ENCODE results near the gene TAF9. TPM values are rescaled to one million over a fixed set of nuclear protein-coding genes. Genes with fewer than 3 reads are reported as not detected.

The TAF9 gene
- total and polyA plus RNA-seq, 2 experiments from 2014 or later, result 60.8 to 117 TPM

- in situ Hi-C loops (cut with MboI), result no loop called here
- H2AFZ ChIP-seq, result no peak overlapping the region
- DNase-seq, result no peak
- no peak overlapping the region for H3K9ac ChIP-seq
- no peak overlapping the region for H3K27ac ChIP-seq
- no peaks in the 10 kb centered on the region for H3K4me1 ChIP-seq (ENCODE audit: insufficient read depth)
- H3F3A ChIP-seq (ENCODE audit: insufficient read depth), result peaks cover 4% of the 10 kb centered on the region
- H3K9me2 ChIP-seq (ENCODE audit: insufficient read depth), result no peaks in the 10 kb centered on the region
- no peak overlapping the region for H3K4me3 ChIP-seq
- peaks cover 22% of the 10 kb centered on the region; the same call in 1 of the 2 replicates for H3K36me3 ChIP-seq (ENCODE audit: low read depth)
- peaks cover 98% of the 10 kb centered on the region for H3K79me2 ChIP-seq (ENCODE audit: insufficient read depth)
- H3K27me3 ChIP-seq (replicated peaks; ENCODE audit: insufficient read depth), result no peaks in the 10 kb centered on the region
- no peak overlapping the region for H3K4me2 ChIP-seq (ENCODE audit: unreplicated experiment)
- H4K20me1 ChIP-seq (ENCODE audit: insufficient read depth), result no peaks in the 10 kb centered on the region; the same call in 1 of the 2 replicates
- TF ChIP-seq EZH2 (IDR thresholded peaks at IDR 0.05; ENCODE audit: insufficient read depth, poor library complexity, severe bottlenecking) (no peak), EZH2phosphoT487 (IDR thresholded peaks at IDR 0.05; ENCODE audit: insufficient read depth, low read depth) (no peak)
- 97 to 98% methylated on average over 3 of the region's 3 CpGs for WGBS, 2 experiments (ENCODE audit: low coverage in 1 of 2, low lambda C conversion rate in 2 of 2, missing lambda C conversion rate in 2 of 2)
- H3K9me3 ChIP-seq (ENCODE audit: low read depth), result no peaks in the 10 kb centered on the region
These were observed 9.6 kb downstream of the TAF9 start for GRCh38 chr5:69359699-69360098.

- no peaks in the 10 kb centered on the region for H3K9me2 ChIP-seq (ENCODE audit: insufficient read depth)
- no peak overlapping the region for H2AFZ ChIP-seq
- no peak overlapping the region for H3K4me3 ChIP-seq
- peaks cover 37% of the 10 kb centered on the region for H3K36me3 ChIP-seq (ENCODE audit: low read depth)
- no peaks in the 10 kb centered on the region for H3K4me1 ChIP-seq (ENCODE audit: insufficient read depth)
- H3K9me3 ChIP-seq (ENCODE audit: low read depth), result no peaks in the 10 kb centered on the region
- H3K4me2 ChIP-seq (ENCODE audit: unreplicated experiment), result no peak overlapping the region
- DNase-seq, result no peak
- H3K79me2 ChIP-seq (ENCODE audit: insufficient read depth), result peaks cover 16% of the 10 kb centered on the region
- H3F3A ChIP-seq (ENCODE audit: insufficient read depth), result no peaks in the 10 kb centered on the region
- H3K27ac ChIP-seq, result no peak overlapping the region
- no peak for TF ChIP-seq EZH2 (IDR thresholded peaks at IDR 0.05; ENCODE audit: insufficient read depth, poor library complexity, severe bottlenecking)
- no peak for TF ChIP-seq EZH2phosphoT487 (IDR thresholded peaks at IDR 0.05; ENCODE audit: insufficient read depth, low read depth)
- in situ Hi-C loops (cut with MboI), result no loop called here
- H3K9ac ChIP-seq, result no peak overlapping the region
- H4K20me1 ChIP-seq (ENCODE audit: insufficient read depth), result no peaks in the 10 kb centered on the region
- no peaks in the 10 kb centered on the region for H3K27me3 ChIP-seq (replicated peaks; ENCODE audit: insufficient read depth)
These were observed 18.7 kb downstream of the TAF9 start for GRCh38 chr5:69350664-69351063.

- Histone ChIP-seq H3K9me3 (ENCODE audit: low read depth) (no peaks in the 10 kb centered on the region), H3K79me2 (ENCODE audit: insufficient read depth) (no peaks in the 10 kb centered on the region), H3K4me1 (ENCODE audit: insufficient read depth) (no peaks in the 10 kb centered on the region), H3K36me3 (ENCODE audit: low read depth) (no peaks in the 10 kb centered on the region), H3K9ac (no peak overlapping the region), H3K9me2 (ENCODE audit: insufficient read depth) (no peaks in the 10 kb centered on the region), H3K27me3 (replicated peaks; ENCODE audit: insufficient read depth) (no peaks in the 10 kb centered on the region), H3K4me2 (ENCODE audit: unreplicated experiment) (no peak overlapping the region), H3F3A (ENCODE audit: insufficient read depth) (no peaks in the 10 kb centered on the region), H3K27ac (no peak overlapping the region), H2AFZ (no peak overlapping the region), H4K20me1 (ENCODE audit: insufficient read depth) (no peaks in the 10 kb centered on the region), H3K4me3 (no peak overlapping the region)
- WGBS, 2 experiments (ENCODE audit: low coverage in 1 of 2, low lambda C conversion rate in 2 of 2, missing lambda C conversion rate in 2 of 2), result 95 to 100% methylated on average over 1 of the region's 1 CpG
- DNase-seq, result no peak
- in situ Hi-C loops (cut with MboI), result no loop called here
- TF ChIP-seq EZH2phosphoT487 (IDR thresholded peaks at IDR 0.05; ENCODE audit: insufficient read depth, low read depth) (no peak), EZH2 (IDR thresholded peaks at IDR 0.05; ENCODE audit: insufficient read depth, poor library complexity, severe bottlenecking) (no peak)
These were observed 26.2 kb downstream of the TAF9 start for GRCh38 chr5:69343083-69343482.

GRCh38 chr5:69341520-69342161 is 27.7 kb downstream of the TAF9 start:
- Histone ChIP-seq H3K9me2 (ENCODE audit: insufficient read depth) (no peaks in the 10 kb centered on the region), H3K79me2 (ENCODE audit: insufficient read depth) (no peaks in the 10 kb centered on the region), H3K27ac (no peak overlapping the region), H2AFZ (no peak overlapping the region), H3F3A (ENCODE audit: insufficient read depth) (no peaks in the 10 kb centered on the region), H3K4me3 (no peak overlapping the region), H3K4me2 (ENCODE audit: unreplicated experiment) (no peak overlapping the region), H4K20me1 (ENCODE audit: insufficient read depth) (no peaks in the 10 kb centered on the region), H3K4me1 (ENCODE audit: insufficient read depth) (no peaks in the 10 kb centered on the region), H3K27me3 (replicated peaks; ENCODE audit: insufficient read depth) (no peaks in the 10 kb centered on the region), H3K9me3 (ENCODE audit: low read depth) (no peaks in the 10 kb centered on the region), H3K9ac (no peak overlapping the region), H3K36me3 (ENCODE audit: low read depth) (no peaks in the 10 kb centered on the region)
- TF ChIP-seq EZH2 (IDR thresholded peaks at IDR 0.05; ENCODE audit: insufficient read depth, poor library complexity, severe bottlenecking) (no peak), EZH2phosphoT487 (IDR thresholded peaks at IDR 0.05; ENCODE audit: insufficient read depth, low read depth) (no peak)
- DNase-seq, result peak; percentile 21
- in situ Hi-C loops (cut with MboI), result no loop called here
- 73 to 88% methylated on average over 4 of the region's 4 CpGs for WGBS, 2 experiments (ENCODE audit: low coverage in 1 of 2, low lambda C conversion rate in 2 of 2, missing lambda C conversion rate in 2 of 2)
